ENCODE data around the gene MLX. TPM values are rescaled to one million over a fixed set of nuclear protein-coding genes. Genes with fewer than 3 reads are reported as not detected.
A peak's percentile ranks its signal among the peaks of the same experiment; 100 is the strongest.

MLX gene
- total RNA-seq, 1 donor from 2014 or later = 33.9 TPM

DNA sequence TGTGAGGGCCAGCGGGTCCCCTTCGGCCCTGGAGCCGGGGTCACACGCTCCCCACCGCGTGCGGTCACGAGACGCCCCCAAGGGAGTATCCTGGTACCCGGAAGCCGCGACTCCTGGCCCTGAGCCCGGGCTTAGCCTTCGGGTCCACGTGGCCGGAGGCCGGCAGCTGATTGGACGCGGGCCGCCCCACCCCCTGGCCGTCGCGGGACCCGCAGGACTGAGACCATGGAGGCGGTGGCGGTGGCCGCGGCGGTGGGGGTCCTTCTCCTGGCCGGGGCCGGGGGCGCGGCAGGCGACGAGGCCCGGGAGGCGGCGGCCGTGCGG lies 30.9 kb upstream of the MLX start, which contains the start of gene NAGLU:
Gene NAGLU, plus strand, starts transcription at position 194 of the 324 bp plus-strand sequence. Its CDS starts 32 bp downstream, at position 226.
- peaks cover 35% of the 10 kb centered on the region for H3K4me1 ChIP-seq
- H3K4me3 ChIP-seq = peak within 1 kb of the TSS; percentile 62 to 95
- H3K27ac ChIP-seq = peak within 1 kb of the TSS; percentile 92
- no peaks in the 10 kb centered on the region for H3K27me3 ChIP-seq
- H3K9me3 ChIP-seq = no peaks in the 10 kb centered on the region
- peaks cover 0 to 15% of the 10 kb centered on the region in 2 donors for H3K36me3 ChIP-seq
- TF ChIP-seq CTCF (IDR thresholded peaks at IDR 0.05) (no peak), POLR2AphosphoS5 (IDR thresholded peaks at IDR 0.05; ENCODE audit: insufficient read depth in 1 of 2, low read depth in 1 of 2) (peak; percentile 96 to 97), POLR2A (IDR thresholded peaks at IDR 0.05) (peak in 1 of 2 donors; percentile 88)
- peak in 1 of 2 donors; percentile 95 for DNase-seq (ENCODE audit: extremely low spot score in 2 of 2)
- intact Hi-C loops (cut with DNase I) = no loop called here

DNA sequence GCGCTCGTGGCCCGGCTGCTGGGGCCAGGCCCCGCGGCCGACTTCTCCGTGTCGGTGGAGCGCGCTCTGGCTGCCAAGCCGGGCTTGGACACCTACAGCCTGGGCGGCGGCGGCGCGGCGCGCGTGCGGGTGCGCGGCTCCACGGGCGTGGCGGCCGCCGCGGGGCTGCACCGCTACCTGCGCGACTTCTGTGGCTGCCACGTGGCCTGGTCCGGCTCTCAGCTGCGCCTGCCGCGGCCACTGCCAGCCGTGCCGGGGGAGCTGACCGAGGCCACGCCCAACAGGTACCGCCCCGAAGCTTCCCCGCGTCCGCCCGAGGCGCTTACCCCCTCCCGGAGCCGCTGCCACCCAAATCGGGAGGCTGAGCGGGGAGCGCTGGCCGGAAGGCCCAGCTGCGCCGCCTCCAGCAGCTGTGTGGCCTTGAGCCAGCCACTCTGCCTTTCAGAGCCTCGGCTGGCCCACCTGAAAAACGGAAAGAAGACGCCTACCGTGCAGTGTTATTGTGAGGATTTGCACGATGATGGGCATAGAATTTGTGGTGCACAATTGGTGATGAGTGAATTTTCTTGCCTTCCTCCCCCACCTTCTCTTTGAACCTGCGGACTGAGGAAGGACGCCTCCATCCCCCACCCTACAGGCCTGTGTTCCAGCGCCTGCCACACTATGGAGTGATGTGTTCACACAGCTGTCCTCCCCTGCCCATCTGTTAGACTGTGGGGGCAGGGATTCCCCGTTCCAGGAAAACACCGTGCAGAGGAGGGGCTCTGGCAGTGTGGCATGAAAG lies 30.3 kb upstream of the MLX start:
- intact Hi-C loops (cut with DNase I) = no loop called here
- peaks cover 0 to 15% of the 10 kb centered on the region in 2 donors for H3K36me3 ChIP-seq
- no peaks in the 10 kb centered on the region for H3K9me3 ChIP-seq
- peak overlapping the region; percentile 92 for H3K27ac ChIP-seq
- no peaks in the 10 kb centered on the region for H3K27me3 ChIP-seq
- TF ChIP-seq POLR2AphosphoS5 (IDR thresholded peaks at IDR 0.05; ENCODE audit: insufficient read depth in 1 of 2, low read depth in 1 of 2) (peak in 1 of 2 donors; percentile 20), POLR2A (IDR thresholded peaks at IDR 0.05) (no peak)
- DNase-seq (ENCODE audit: extremely low spot score in 2 of 2) = no peak
- H3K4me3 ChIP-seq = peak overlapping the region; percentile 62 to 95
- peaks cover 29% of the 10 kb centered on the region for H3K4me1 ChIP-seq

DNA sequence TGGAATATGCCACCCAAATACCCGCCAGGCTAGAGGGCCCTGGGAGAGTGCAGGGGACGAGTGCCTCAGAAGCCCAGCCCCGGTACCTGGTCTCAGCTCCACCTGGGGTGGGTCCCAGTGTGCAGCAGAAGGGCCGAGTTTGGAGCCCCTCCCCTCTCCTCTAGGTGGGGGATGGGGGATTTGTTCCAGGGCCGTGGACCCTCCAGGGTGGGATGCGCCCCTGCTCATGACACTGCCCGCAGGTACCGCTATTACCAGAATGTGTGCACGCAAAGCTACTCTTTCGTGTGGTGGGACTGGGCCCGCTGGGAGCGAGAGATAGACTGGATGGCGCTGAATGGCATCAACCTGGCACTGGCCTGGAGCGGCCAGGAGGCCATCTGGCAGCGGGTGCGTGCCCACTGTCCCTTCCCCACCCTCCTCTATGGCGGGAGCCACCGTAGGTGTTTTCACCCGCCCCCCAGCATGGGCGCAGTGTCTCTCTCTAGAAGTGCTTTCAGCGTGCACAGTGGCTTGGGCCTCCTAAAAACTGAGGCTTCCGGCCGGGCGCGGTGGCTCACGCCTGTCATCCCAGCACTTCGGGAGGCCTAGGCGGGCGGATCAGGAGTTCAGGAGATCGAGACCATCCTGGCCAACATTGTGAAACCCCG lies 29.6 kb upstream of the MLX start:
- H3K4me1 ChIP-seq = peaks cover 27% of the 10 kb centered on the region

DNA sequence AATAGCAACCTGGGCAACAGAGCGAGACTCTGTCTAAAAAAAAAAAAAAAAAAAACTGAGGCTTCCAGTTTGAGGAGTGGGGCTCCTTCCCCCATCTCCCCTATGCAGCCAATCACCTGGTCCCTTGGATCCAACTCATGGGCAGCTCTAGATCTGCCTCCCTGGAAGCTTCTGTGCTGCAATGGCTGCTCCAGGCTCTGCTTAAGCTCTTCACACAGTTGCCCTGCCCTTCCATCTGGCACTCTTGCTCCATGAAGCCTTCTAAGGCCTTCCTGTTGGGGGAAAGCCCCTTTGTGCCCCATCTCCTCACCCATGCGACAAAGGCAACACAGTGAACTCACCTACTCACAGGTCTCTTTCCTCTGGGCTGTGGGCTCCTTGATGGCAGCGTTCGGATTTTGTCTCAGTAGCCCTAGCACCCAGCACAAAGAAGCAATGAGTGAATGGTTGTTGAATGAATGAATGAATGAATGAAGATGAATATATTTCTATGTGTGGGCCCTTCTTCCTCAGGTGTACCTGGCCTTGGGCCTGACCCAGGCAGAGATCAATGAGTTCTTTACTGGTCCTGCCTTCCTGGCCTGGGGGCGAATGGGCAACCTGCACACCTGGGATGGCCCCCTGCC lies 29.0 kb upstream of the MLX start:
- Histone ChIP-seq H3K4me3 (no peak overlapping the region), H3K27ac (no peak overlapping the region)
- intact Hi-C loops (cut with DNase I) = no loop called here

More for the DNA sequence above, 29.6 kb upstream of the MLX start:
- H3K27me3 ChIP-seq = no peaks in the 10 kb centered on the region
- no peak for TF ChIP-seq POLR2AphosphoS5 (IDR thresholded peaks at IDR 0.05; ENCODE audit: insufficient read depth in 1 of 2, low read depth in 1 of 2)
- no peak for TF ChIP-seq CTCF (IDR thresholded peaks at IDR 0.05)
- no peak for TF ChIP-seq POLR2A (IDR thresholded peaks at IDR 0.05)
- no peak for DNase-seq (ENCODE audit: extremely low spot score in 2 of 2)
- peak overlapping the region; percentile 92 for H3K27ac ChIP-seq
- H3K36me3 ChIP-seq = peaks cover 0 to 16% of the 10 kb centered on the region in 2 donors
- no peaks in the 10 kb centered on the region for H3K9me3 ChIP-seq
- peak overlapping the region; percentile 62 to 95 for H3K4me3 ChIP-seq
- intact Hi-C loops (cut with DNase I) = no loop called here

More for the DNA sequence above, 29.0 kb upstream of the MLX start:
- Histone ChIP-seq H3K4me1 (peaks cover 27% of the 10 kb centered on the region), H3K27me3 (no peaks in the 10 kb centered on the region), H3K9me3 (no peaks in the 10 kb centered on the region), H3K36me3 (peaks cover 0 to 22% of the 10 kb centered on the region in 2 donors)
- TF ChIP-seq CTCF (IDR thresholded peaks at IDR 0.05) = no peak
- no peak for TF ChIP-seq POLR2A (IDR thresholded peaks at IDR 0.05)
- no peak for TF ChIP-seq POLR2AphosphoS5 (IDR thresholded peaks at IDR 0.05; ENCODE audit: insufficient read depth in 1 of 2, low read depth in 1 of 2)
- DNase-seq (ENCODE audit: extremely low spot score in 2 of 2) = no peak
